HepG2 (cell line): ENCODE measurements around the gene RING1. TPM values are rescaled to one million over a fixed set of nuclear protein-coding genes. Genes with fewer than 3 reads are reported as not detected.

ENCODE experiments used
- BHLHE40 ChIP-seq: IDR thresholded peaks from 2 replicates; pipeline ENCODE4 v1.6.1; 2011; ENCODE audit warnings: low read length, improper control_type of control experiment
- DRAP1 ChIP-seq: IDR thresholded peaks from 2 replicates; pipeline ENCODE4 v1.6.1; 2016; ENCODE audit warnings: missing genetic modification reagents, missing compliant biosample characterization
- GPBP1L1 ChIP-seq: sonication (generic); formaldehyde crosslinking; IDR thresholded peaks from 2 replicates; pipeline ENCODE4 v1.5.0; 2020; ENCODE audit warnings: mild to moderate bottlenecking, missing genetic modification reagents
- MAX ChIP-seq: IDR thresholded peaks from 2 replicates; pipeline ENCODE4 v1.6.1; 2012; ENCODE audit warnings: inconsistent platforms
- MTERF4 ChIP-seq: sonication (generic); formaldehyde crosslinking; IDR thresholded peaks from 2 replicates; pipeline ENCODE4 v1.8.0; 2023; ENCODE audit warnings: mild to moderate bottlenecking, missing genetic modification reagents
- MTF2 ChIP-seq: sonication (generic); formaldehyde crosslinking; IDR thresholded peaks from 2 replicates; pipeline ENCODE4 v1.5.0; 2020; ENCODE audit warnings: missing genetic modification reagents, borderline replicate concordance
- NFAT5 ChIP-seq: sonication (generic); formaldehyde crosslinking; IDR thresholded peaks from 2 replicates; pipeline ENCODE4 v1.4.0; 2020; ENCODE audit warnings: missing genetic modification reagents
- RNF219 ChIP-seq: sonication (generic); formaldehyde crosslinking; IDR thresholded peaks from 2 replicates; pipeline ENCODE4 v1.5.0; 2020; ENCODE audit warnings: mild to moderate bottlenecking, missing genetic modification reagents
- SKI ChIP-seq: fragments of 450-650 bp; IDR thresholded peaks from one replicate; pipeline ENCODE4 v1.6.1; 2018; ENCODE audit warnings: mild to moderate bottlenecking; ENCODE audit not compliant: partially characterized antibody
- SMARCC2 ChIP-seq: fragments of 450-650 bp; IDR thresholded peaks from 2 replicates; pipeline ENCODE4 v1.6.1; 2017; ENCODE audit warnings: antibody characterized with exemption, mild to moderate bottlenecking
- STAG1 ChIP-seq: sonication (generic); formaldehyde crosslinking; IDR thresholded peaks from 2 replicates; pipeline ENCODE4 v1.4.0; 2020; ENCODE audit warnings: missing genetic modification reagents
- ZNF121 ChIP-seq: sonication (generic); formaldehyde crosslinking; IDR thresholded peaks from 2 replicates; pipeline ENCODE4 v1.5.0; 2020; ENCODE audit warnings: mild to moderate bottlenecking, missing genetic modification reagents
- ZNF784 ChIP-seq: sonication (generic); formaldehyde crosslinking; IDR thresholded peaks from 2 replicates; pipeline ENCODE4 v1.5.1; 2020; ENCODE audit warnings: missing genetic modification reagents, mild to moderate bottlenecking, borderline replicate concordance
- ZSCAN20 ChIP-seq: sonication (generic); formaldehyde crosslinking; IDR thresholded peaks from 2 replicates; pipeline ENCODE4 v1.4.0; 2020; ENCODE audit warnings: missing genetic modification reagents, mild to moderate bottlenecking, borderline replicate concordance
- ZSCAN22 ChIP-seq: sonication (generic); formaldehyde crosslinking; IDR thresholded peaks from 2 replicates; pipeline ENCODE4 v1.4.0; 2020; ENCODE audit warnings: mild to moderate bottlenecking, missing genetic modification reagents
- polyA plus RNA-seq, 8 experiments: library from polyadenylated mRNA; depleted of rRNA in 3 of 8; stranded (reverse) in 7 of 8; unstranded in 1 of 8; fragments of >200 nt; fragmentation: Illumina TruSeq in 4 of 8; extraction: Trizol in 4 of 8; gene quantifications; 2 replicates each; pipeline versions ENCODE4 v1.2.1 to v1.2.3, GENCODE V29; 2011 to 2016; ENCODE audit warnings: low read depth in 4 of 8, missing spikeins in 1 of 8, mixed read lengths in 1 of 8; ENCODE audit not compliant: insufficient read depth in 1 of 8
- total RNA-seq, 5 experiments: library from RNA; depleted of rRNA; stranded (reverse); fragments of >200 nt; fragmentation: Illumina TruSeq; extraction: Trizol; gene quantifications; 2 replicates each; pipeline ENCODE4 v1.2.3, GENCODE V29; 2016; ENCODE audit warnings: low read depth in 1 of 5

The RING1 gene
- total and polyA plus RNA-seq, 2 of the 13 experiments (the other 11 are each of a cell fraction or from before 2014, with no cell fraction given), result 23.9 to 33.6 TPM

GRCh38 chr6:33249732-33250630 is 41.7 kb downstream of the RING1 start (continued):
- TF ChIP-seq MTERF4 (CRISPR knock-in tag), result no peak; the same call in 1 of the 2 replicates
- 0 out of 2 replicates have a peak, but pooled peaks have one; percentile 13 for TF ChIP-seq NFAT5 (CRISPR knock-in tag)
- TF ChIP-seq RNF219 (CRISPR knock-in tag), result no peak
- no peak for TF ChIP-seq MTF2 (CRISPR knock-in tag)
- no peak for TF ChIP-seq ZSCAN22 (CRISPR knock-in tag)
- 0 out of 2 replicates have a peak, but pooled peaks have one; percentile 17 for TF ChIP-seq ZSCAN20 (CRISPR knock-in tag)
- no peak for TF ChIP-seq SMARCC2
- no peak for TF ChIP-seq GPBP1L1 (CRISPR knock-in tag)
- TF ChIP-seq BHLHE40, result no peak
- TF ChIP-seq MAX, result no peak
- no peak for TF ChIP-seq SKI
- TF ChIP-seq ZNF784 (CRISPR knock-in tag), result no peak
- TF ChIP-seq ZNF121, result no peak
- TF ChIP-seq STAG1 (CRISPR knock-in tag), result no peak
- TF ChIP-seq DRAP1 (CRISPR knock-in tag), result no peak
